Suprapubic skin (tissue), 4 donors: Measurements from ENCODE around the gene SETDB2. TPM values are rescaled to one million over a fixed set of nuclear protein-coding genes. Genes with fewer than 3 reads are reported as not detected.
A peak's percentile ranks its signal among the peaks of the same experiment; 100 is the strongest.

ENCODE experiments used
- DNase-seq, 2 donors: peaks; one replicate each; pipeline ENCODE4 v3.0.0-alpha.2; 2019; ENCODE audit warnings: low spot score in 2 of 2
- H3K27ac ChIP-seq: fragments of 200-600 bp; sonication (generic); one replicate; pipeline ENCODE4 v1.5.1; 2019
- H3K27me3 ChIP-seq: fragments of 200-600 bp; sonication (generic); one replicate; pipeline ENCODE4 v1.5.1; 2019
- H3K36me3 ChIP-seq: fragments of 200-600 bp; sonication (generic); one replicate; pipeline ENCODE4 v1.5.1; 2019
- H3K4me1 ChIP-seq: fragments of 200-600 bp; sonication (generic); one replicate; pipeline ENCODE4 v1.5.1; 2019
- H3K4me3 ChIP-seq: fragments of 200-600 bp; sonication (generic); one replicate; pipeline ENCODE4 v1.5.1; 2019; ENCODE audit warnings: mild to moderate bottlenecking
- H3K9me3 ChIP-seq: fragments of 200-600 bp; sonication (generic); one replicate; pipeline ENCODE4 v1.5.1; 2019
- EP300 ChIP-seq: sonication (generic); formaldehyde crosslinking; IDR thresholded peaks from one replicate; pipeline ENCODE4 v1.6.1; 2017; ENCODE audit warnings: antibody characterized with exemption
- POLR2A ChIP-seq, 2 donors: fragments of 450-650 bp; IDR thresholded peaks; one replicate each; pipeline ENCODE4 v1.6.1; 2017; ENCODE audit warnings: antibody characterized with exemption in 2 of 2, mild to moderate bottlenecking in 2 of 2, moderate library complexity in 2 of 2
- POLR2AphosphoS5 ChIP-seq, 3 donors: sonication (generic); formaldehyde crosslinking; IDR thresholded peaks; one replicate each; pipeline ENCODE4 v1.6.1; 2017; ENCODE audit warnings: antibody characterized with exemption in 3 of 3
- whole genome bisulfite sequencing: methylation state at CpG from one replicate; pipeline ENCODE4 v1.1.5; 2018; 5-methylcytosine and 5-hydroxymethylcytosine counted together
- total RNA-seq, 4 donors: library from RNA; depleted of rRNA; stranded (reverse); fragments of >200 nt; gene quantifications; one replicate each; pipeline ENCODE4 v1.1.0, GENCODE V29; 2016
- TF ChIP-seq, protein P1 (sequence below), 2 donors: fragments of 200-600 bp in 1 of 2; fragments of 450-650 bp in 1 of 2; sonication (generic) in 1 of 2; IDR thresholded peaks; one replicate each; pipeline ENCODE4 v1.5.1; 2016 to 2019; ENCODE audit warnings: antibody characterized with exemption in 2 of 2, mild to moderate bottlenecking in 1 of 2, moderate library complexity in 1 of 2

Gene SETDB2
- total RNA-seq, 4 donors from 2014 or later = 5.3 to 19.8 (median 11.0) TPM

DNA sequence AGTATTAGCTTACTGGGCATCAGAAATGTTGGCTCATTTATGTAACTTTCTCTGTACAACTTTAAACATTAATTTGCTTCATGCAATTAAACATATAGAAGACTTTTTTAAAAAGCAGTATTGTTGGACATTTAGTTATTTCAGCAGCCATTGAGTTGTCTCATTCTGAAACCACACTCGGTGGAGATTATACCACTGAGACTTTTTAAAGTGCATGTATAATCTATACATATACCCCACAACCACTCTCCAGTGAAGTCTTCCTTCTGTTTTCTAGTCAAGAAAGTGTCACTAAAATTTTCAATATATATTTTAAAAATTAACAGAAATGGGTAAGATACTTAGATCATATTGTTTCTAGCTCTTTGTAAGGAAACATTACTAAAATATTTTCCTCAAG is 15.5 kb downstream of the SETDB2 start:
- no peak for DNase-seq
- no peak for TF ChIP-seq POLR2A (IDR thresholded peaks at IDR 0.05)
- no peak for TF ChIP-seq POLR2AphosphoS5 (IDR thresholded peaks at IDR 0.05)
- no peak for TF ChIP-seq EP300
- TF ChIP-seq, protein P1, sequence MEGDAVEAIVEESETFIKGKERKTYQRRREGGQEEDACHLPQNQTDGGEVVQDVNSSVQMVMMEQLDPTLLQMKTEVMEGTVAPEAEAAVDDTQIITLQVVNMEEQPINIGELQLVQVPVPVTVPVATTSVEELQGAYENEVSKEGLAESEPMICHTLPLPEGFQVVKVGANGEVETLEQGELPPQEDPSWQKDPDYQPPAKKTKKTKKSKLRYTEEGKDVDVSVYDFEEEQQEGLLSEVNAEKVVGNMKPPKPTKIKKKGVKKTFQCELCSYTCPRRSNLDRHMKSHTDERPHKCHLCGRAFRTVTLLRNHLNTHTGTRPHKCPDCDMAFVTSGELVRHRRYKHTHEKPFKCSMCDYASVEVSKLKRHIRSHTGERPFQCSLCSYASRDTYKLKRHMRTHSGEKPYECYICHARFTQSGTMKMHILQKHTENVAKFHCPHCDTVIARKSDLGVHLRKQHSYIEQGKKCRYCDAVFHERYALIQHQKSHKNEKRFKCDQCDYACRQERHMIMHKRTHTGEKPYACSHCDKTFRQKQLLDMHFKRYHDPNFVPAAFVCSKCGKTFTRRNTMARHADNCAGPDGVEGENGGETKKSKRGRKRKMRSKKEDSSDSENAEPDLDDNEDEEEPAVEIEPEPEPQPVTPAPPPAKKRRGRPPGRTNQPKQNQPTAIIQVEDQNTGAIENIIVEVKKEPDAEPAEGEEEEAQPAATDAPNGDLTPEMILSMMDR (IDR thresholded peaks at IDR 0.05) = no peak
- Histone ChIP-seq H3K36me3 (peaks cover 35% of the 10 kb centered on the region), H3K4me1 (no peaks in the 10 kb centered on the region), H3K4me3 (no peak overlapping the region), H3K9me3 (no peaks in the 10 kb centered on the region), H3K27ac (no peak overlapping the region), H3K27me3 (no peaks in the 10 kb centered on the region)
- WGBS = 100% methylated on average over 1 of the region's 1 CpG

DNA sequence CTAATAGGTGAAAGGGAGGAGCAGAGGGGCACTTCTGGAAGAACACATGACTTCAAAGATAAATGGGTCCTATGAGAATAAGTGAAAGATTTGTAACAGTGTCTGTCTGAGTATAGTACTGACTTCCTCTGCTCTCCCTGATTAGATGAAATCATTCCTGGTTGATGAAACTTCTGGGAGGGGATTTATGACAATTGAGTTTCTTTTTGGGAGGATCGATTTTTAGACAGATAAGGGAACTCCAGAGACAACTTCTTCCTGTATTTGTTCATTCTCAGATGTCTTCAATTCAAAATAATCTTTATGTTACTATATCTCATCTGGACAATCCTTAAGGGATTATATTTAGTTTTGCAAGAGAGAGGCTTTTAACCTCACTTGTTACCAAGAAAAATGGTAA is 20.0 kb downstream of the SETDB2 start:
- WGBS = 79% methylated on average over 1 of the region's 1 CpG
- no peak overlapping the region for H3K4me3 ChIP-seq
- TF ChIP-seq, protein P1 (IDR thresholded peaks at IDR 0.05) = no peak
- TF ChIP-seq EP300 = no peak
- no peak for TF ChIP-seq POLR2AphosphoS5 (IDR thresholded peaks at IDR 0.05)
- no peak for TF ChIP-seq POLR2A (IDR thresholded peaks at IDR 0.05)
- no peak overlapping the region for H3K27ac ChIP-seq
- no peaks in the 10 kb centered on the region for H3K9me3 ChIP-seq
- no peaks in the 10 kb centered on the region for H3K27me3 ChIP-seq
- no peak for DNase-seq
- peaks cover 47% of the 10 kb centered on the region for H3K36me3 ChIP-seq
- H3K4me1 ChIP-seq = no peaks in the 10 kb centered on the region

DNA sequence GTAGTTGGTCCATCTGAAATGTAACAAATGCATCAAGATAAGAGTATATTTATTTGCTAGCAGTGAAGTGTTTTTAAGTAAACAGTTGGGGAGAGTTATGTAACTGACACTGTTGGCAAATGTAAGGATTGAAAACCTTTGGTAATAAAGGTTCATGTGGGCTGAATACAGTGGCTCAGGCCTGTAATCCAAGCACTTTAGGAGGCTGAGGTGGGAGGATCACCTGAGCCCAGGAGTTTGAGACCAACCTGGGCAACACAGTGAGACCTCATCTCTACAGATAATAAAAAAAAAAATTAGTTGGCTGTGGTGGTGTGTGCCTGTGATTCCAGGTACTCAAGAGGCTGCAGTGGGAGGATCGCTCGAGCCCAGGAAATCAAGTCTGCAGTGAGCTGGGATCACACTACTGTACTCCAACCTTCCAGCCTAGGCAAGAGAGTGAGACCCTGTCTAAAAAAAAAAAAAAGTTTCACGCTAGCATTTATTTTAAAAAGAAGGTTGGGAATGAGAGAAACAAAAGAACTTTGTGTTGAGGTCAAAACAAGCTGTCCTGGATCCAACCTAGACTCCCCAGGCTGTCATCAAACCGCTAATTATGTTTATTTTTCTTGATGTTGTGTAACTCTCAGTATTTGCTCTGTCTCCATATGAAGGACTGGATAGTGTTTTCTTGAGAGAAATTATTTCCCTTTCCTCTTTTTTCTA is 20.7 kb downstream of the SETDB2 start:
- DNase-seq = no peak
- TF ChIP-seq, protein P1 (IDR thresholded peaks at IDR 0.05) = no peak
- TF ChIP-seq EP300 = no peak
- no peak for TF ChIP-seq POLR2AphosphoS5 (IDR thresholded peaks at IDR 0.05)
- no peak for TF ChIP-seq POLR2A (IDR thresholded peaks at IDR 0.05)
- 73% methylated on average over 4 of the region's 4 CpGs for WGBS
- Histone ChIP-seq H3K9me3 (no peaks in the 10 kb centered on the region), H3K27ac (peak overlapping the region; percentile 35), H3K36me3 (peaks cover 52% of the 10 kb centered on the region), H3K4me1 (no peaks in the 10 kb centered on the region), H3K4me3 (no peak overlapping the region), H3K27me3 (no peaks in the 10 kb centered on the region)

DNA sequence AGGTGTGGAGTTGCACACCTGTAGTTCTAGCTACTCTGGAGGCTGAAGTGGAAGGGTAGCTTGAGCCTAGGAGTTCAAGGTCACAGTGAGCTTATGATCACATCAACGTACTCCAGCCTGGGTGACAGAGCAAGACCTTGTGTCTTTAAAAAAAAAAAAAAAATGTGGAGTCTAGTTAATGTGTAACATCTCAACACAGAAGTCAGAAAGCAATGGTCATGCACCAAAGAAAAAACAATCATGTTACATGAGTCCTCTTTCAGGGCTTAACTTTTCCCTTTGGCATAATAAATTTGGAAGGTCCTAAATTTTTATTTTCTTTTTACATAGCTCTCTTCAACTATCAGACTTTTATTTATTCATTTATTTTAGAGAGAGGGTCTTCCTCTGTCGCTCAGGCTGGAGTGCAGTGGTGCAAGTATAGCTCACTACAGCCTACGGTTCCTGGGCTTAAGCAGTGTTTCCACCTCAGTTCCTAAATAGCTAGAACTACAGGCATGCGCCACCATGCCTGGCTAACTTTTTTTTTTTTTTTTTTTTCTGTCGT is 22.3 kb downstream of the SETDB2 start:
- H3K27me3 ChIP-seq = no peaks in the 10 kb centered on the region
- H3K36me3 ChIP-seq = peaks cover 53% of the 10 kb centered on the region
- no peak overlapping the region for H3K27ac ChIP-seq
- TF ChIP-seq, protein P1 (IDR thresholded peaks at IDR 0.05) = no peak
- no peak for TF ChIP-seq POLR2A (IDR thresholded peaks at IDR 0.05)
- no peak for TF ChIP-seq EP300
- no peak for TF ChIP-seq POLR2AphosphoS5 (IDR thresholded peaks at IDR 0.05)
- WGBS = 90% methylated on average over 5 of the region's 5 CpGs
- H3K4me1 ChIP-seq = no peaks in the 10 kb centered on the region
- no peak overlapping the region for H3K4me3 ChIP-seq
- no peak for DNase-seq
- no peaks in the 10 kb centered on the region for H3K9me3 ChIP-seq

DNA sequence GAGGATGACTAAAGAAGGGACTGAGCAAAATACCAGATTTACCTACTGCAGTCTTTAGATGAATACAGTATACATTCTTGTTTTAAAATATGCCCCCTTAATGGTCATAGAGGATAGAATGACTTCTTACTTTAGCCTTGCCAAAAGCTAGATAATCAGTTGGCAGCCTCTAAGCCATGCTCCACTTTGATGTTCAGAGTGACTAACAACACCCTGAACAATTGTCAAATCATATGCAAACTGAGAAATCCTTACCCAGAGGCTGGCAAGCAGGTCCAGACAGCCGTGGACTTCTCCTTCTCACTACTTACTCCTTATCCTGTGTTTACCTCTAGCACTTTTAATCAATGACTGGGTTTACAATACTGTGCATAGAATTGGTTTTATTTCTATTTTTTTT is 28.1 kb downstream of the SETDB2 start:
- peaks cover 59% of the 10 kb centered on the region for H3K36me3 ChIP-seq
- no peaks in the 10 kb centered on the region for H3K9me3 ChIP-seq
- H3K27me3 ChIP-seq = no peaks in the 10 kb centered on the region
- 44% methylated on average over 1 of the region's 1 CpG for whole genome bisulfite sequencing
- H3K4me1 ChIP-seq = no peaks in the 10 kb centered on the region
- TF ChIP-seq, protein P1 (IDR thresholded peaks at IDR 0.05) = no peak
- no peak for TF ChIP-seq EP300
- no peak overlapping the region for H3K27ac ChIP-seq
- no peak overlapping the region for H3K4me3 ChIP-seq
- no peak for DNase-seq
